B cell (primary cell): ENCODE results near the gene POLR1H. TPM values are rescaled to one million over a fixed set of nuclear protein-coding genes. Genes with fewer than 3 reads are reported as not detected.

Source experiments
- ATAC-seq: fragments of 200-7000 bp; cut with Tn5 transposase; one replicate; pipeline ENCODE4 v1.10.0; 2021; ENCODE audit warnings: low read depth, mild to moderate bottlenecking, moderate number of reproducible peaks, moderate library complexity
- CTCF ChIA-PET: fragments of 350-600 bp; sonication (Branson Sonifier 250); formaldehyde crosslinking; loops from one replicate; lab custom pipeline; 2021; ENCODE audit warnings: antibody characterized with exemption, inconsistent platforms; lab: Charles Lee
- POLR2A ChIA-PET: fragments of 350-600 bp; sonication (Branson Sonifier 250); formaldehyde crosslinking; loops from one replicate; lab custom pipeline; 2021; ENCODE audit warnings: antibody characterized with exemption; lab: Charles Lee
- DNase-seq: peaks from one replicate; pipeline ENCODE4 v3.0.0; 2013
- H2AFZ ChIP-seq: 2 replicates; pipeline ENCODE4 v1.6.1; 2012; ENCODE audit warnings: mild to moderate bottlenecking, low read depth, low read length; ENCODE audit not compliant: insufficient read depth, poor library complexity, severe bottlenecking
- H3K27ac ChIP-seq, 2 donors: 1 replicate in 1 of 2; 2 replicates in 1 of 2; pipeline ENCODE4 v1.5.1; 2012 to 2013; ENCODE audit warnings: low read length in 2 of 2, mild to moderate bottlenecking in 2 of 2, moderate library complexity in 1 of 2
- H3K27me3 ChIP-seq, 4 experiments: fragments of 200-600 bp in 1 of 4; sonication (generic) in 1 of 4; replicated peaks in 1 of 4; 1 replicate in 2 of 4; 2 replicates in 2 of 4; pipeline versions ENCODE4 v1.6.1 to v1.7.0; 2013 to 2016; ENCODE audit warnings: low read length in 3 of 4, mild to moderate bottlenecking in 2 of 4, mixed read lengths in 1 of 4, moderate library complexity in 1 of 4; ENCODE audit not compliant: insufficient read depth in 4 of 4, control insufficient read depth in 3 of 4; ENCODE audit errors: control extremely low read depth in 1 of 4
- H3K36me3 ChIP-seq, 2 experiments: replicated peaks in 1 of 2; 1 replicate in 1 of 2; 2 replicates in 1 of 2; pipeline versions ENCODE4 v1.6.1 to v1.7.1; 2013; ENCODE audit warnings: low read length in 1 of 2; ENCODE audit not compliant: insufficient read depth in 2 of 2, control insufficient read depth in 1 of 2; ENCODE audit errors: control extremely low read depth in 1 of 2, extremely low read depth in 1 of 2
- H3K4me1 ChIP-seq, 2 donors: fragments of 200-600 bp in 1 of 2; sonication (generic) in 1 of 2; 1 replicate in 1 of 2; 2 replicates in 1 of 2; pipeline versions ENCODE4 v1.5.1 to v1.6.1; 2013 to 2017; ENCODE audit warnings: low read length in 2 of 2; ENCODE audit not compliant: control insufficient read depth in 2 of 2, insufficient read depth in 2 of 2
- H3K4me2 ChIP-seq: replicated peaks from 2 replicates; pipeline ENCODE3; 2012; ENCODE audit warnings: mild to moderate bottlenecking, low read depth, low read length; ENCODE audit not compliant: poor library complexity, severe bottlenecking
- H3K4me3 ChIP-seq, 5 experiments: fragments of 200-600 bp in 1 of 5; sonication (generic) in 1 of 5; 1 replicate in 3 of 5; 2 replicates in 2 of 5; pipeline versions ENCODE4 v1.5.1 to v1.7.0; 2011 to 2016; ENCODE audit warnings: low read length in 4 of 5, mild to moderate bottlenecking in 4 of 5, low read depth in 2 of 5, control low read depth in 1 of 5, moderate library complexity in 1 of 5; ENCODE audit not compliant: insufficient read depth in 1 of 5; ENCODE audit errors: control extremely low read depth in 1 of 5, extremely low read depth in 1 of 5
- H3K79me2 ChIP-seq: fragments of 200-600 bp; sonication (generic); one replicate; pipeline ENCODE4 v1.6.0; 2016; ENCODE audit warnings: low read length; ENCODE audit not compliant: control insufficient read depth, insufficient read depth
- H3K9ac ChIP-seq: fragments of 200-600 bp; sonication (generic); 2 replicates; pipeline ENCODE4 v1.6.1; 2017; ENCODE audit warnings: mild to moderate bottlenecking, low read length, moderate library complexity
- H3K9me3 ChIP-seq, 3 donors: one replicate each; pipeline versions ENCODE4 v1.6.1 to v1.7.1; 2013; ENCODE audit warnings: low read length in 2 of 3; ENCODE audit not compliant: control insufficient read depth in 2 of 3, insufficient read depth in 1 of 3; ENCODE audit errors: control extremely low read depth in 1 of 3
- H4K20me1 ChIP-seq: 2 replicates; pipeline ENCODE4 v1.6.0; 2012; ENCODE audit warnings: mild to moderate bottlenecking, low read length; ENCODE audit not compliant: insufficient read depth, control insufficient read depth, poor library complexity, severe bottlenecking
- H3K27ac Mint-ChIP-seq: one replicate; pipeline ENCODE4 v1.8.0; 2021; ENCODE audit warnings: mixed read lengths
- H3K27me3 Mint-ChIP-seq: one replicate; pipeline ENCODE4 v1.8.0; 2021; ENCODE audit warnings: mixed read lengths
- H3K4me1 Mint-ChIP-seq: one replicate; pipeline ENCODE4 v1.8.0; 2021; ENCODE audit warnings: mixed read lengths
- H3K4me3 Mint-ChIP-seq: one replicate; pipeline ENCODE4 v1.8.0; 2021; ENCODE audit warnings: mixed read lengths
- H3K9me3 Mint-ChIP-seq: one replicate; pipeline ENCODE4 v1.8.0; 2022; ENCODE audit warnings: mixed read lengths; ENCODE audit not compliant: insufficient read depth
- EZH2 ChIP-seq: IDR thresholded peaks from 2 replicates; pipeline ENCODE4 v1.6.1; 2012; ENCODE audit warnings: borderline replicate concordance, low read depth, mild to moderate bottlenecking, moderate library complexity, low read length; ENCODE audit not compliant: insufficient read depth, poor library complexity, severe bottlenecking
- WGBS: methylation state at CpG from one replicate; pipeline ENCODE4 v1.1.5; 2013; ENCODE audit warnings: missing lambda C conversion rate; ENCODE audit not compliant: insufficient coverage; 5-methylcytosine and 5-hydroxymethylcytosine counted together
- intact Hi-C: fragments of 100-400 bp; cut with micrococcal nuclease; formaldehyde crosslinking; loops from one replicate; pipeline ENCODE4 v1.10.0; 2022
- polyA plus RNA-seq: library from polyadenylated mRNA; depleted of rRNA; stranded (reverse); fragments of >200 nt; gene quantifications from 2 replicates; pipeline ENCODE4 v1.2.3, GENCODE V29; 2012
- total RNA-seq, 2 donors: library from RNA; stranded (reverse); fragments of 120-200 nt in 1 of 2; gene quantifications; 1 replicate in 1 of 2; 2 replicates in 1 of 2; pipeline versions ENCODE4 v1.2.3 to v1.2.4, GENCODE V29; 2013 to 2022
- TF ChIP-seq, protein P1 (sequence below): fragments of 200-600 bp; IDR thresholded peaks from one replicate; pipeline ENCODE4 v1.8.0; 2022; ENCODE audit warnings: antibody characterized with exemption, mild to moderate bottlenecking

POLR1H gene
- total and polyA plus RNA-seq, 2 donors (not counting 1 experiment from before 2014, with no cell fraction given): 38.8 to 71.0 TPM

DNA sequence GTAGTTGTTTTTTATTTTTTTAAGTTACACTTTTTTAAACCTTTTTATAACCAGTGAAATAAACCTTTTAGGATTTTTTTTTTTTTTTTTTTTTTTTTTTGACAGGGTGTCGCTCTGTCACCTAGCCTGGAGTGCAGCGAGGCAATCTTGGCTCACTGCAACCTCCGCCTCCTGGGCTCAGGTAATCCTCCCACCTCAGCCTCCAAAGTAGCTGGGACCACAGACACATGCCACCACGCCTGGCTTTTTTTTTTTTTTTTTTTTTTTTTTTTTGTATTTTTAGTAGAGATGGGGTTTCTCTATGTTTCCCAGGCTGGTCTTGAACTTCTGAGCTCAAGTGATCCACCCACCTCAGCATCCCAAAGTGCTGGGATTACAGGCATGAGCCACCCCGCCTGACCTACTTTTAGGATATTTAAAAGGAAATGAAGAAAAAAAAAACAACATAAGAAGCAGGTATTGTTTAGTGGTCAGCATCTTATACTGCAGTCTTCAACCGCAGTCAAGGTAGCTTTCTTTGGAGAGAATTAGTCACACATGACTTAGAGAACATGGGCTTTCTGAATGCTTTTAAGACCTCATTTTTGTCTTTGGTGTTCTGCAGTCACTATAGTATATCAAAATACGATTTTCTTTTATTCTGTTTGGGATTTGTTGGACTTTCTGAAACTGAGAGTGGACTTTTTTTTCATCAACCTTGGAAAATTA, 1.6 kb downstream of the POLR1H start:
- no peak for ATAC-seq
- no CpG with 5 or more reads among the region's 7 CpGs for WGBS
- Mint-ChIP-seq H3K4me1 (peaks cover 53% of the 10 kb centered on the region), H3K9me3 (no peaks in the 10 kb centered on the region), H3K27ac (no peak overlapping the region), H3K4me3 (peak overlapping the region; percentile 100), H3K27me3 (no peaks in the 10 kb centered on the region)
- Histone ChIP-seq H3K4me1 (peaks cover 29 to 37% of the 10 kb centered on the region in 2 donors), H3K9me3 (no peaks in the 10 kb centered on the region), H2AFZ (no peak overlapping the region), H3K36me3 (peaks cover 4 to 20% of the 10 kb centered on the region in 2 experiments), H3K27me3 (no peaks in the 10 kb centered on the region), H3K4me3 (no peak overlapping the region), H3K27ac (peak overlapping the region in 1 of 2 donors; percentile 97), H3K4me2 (peak overlapping the region; percentile 85), H3K79me2 (peaks cover 49% of the 10 kb centered on the region), H4K20me1 (no peaks in the 10 kb centered on the region), H3K9ac (no peak overlapping the region)
- TF ChIP-seq, protein P1, sequence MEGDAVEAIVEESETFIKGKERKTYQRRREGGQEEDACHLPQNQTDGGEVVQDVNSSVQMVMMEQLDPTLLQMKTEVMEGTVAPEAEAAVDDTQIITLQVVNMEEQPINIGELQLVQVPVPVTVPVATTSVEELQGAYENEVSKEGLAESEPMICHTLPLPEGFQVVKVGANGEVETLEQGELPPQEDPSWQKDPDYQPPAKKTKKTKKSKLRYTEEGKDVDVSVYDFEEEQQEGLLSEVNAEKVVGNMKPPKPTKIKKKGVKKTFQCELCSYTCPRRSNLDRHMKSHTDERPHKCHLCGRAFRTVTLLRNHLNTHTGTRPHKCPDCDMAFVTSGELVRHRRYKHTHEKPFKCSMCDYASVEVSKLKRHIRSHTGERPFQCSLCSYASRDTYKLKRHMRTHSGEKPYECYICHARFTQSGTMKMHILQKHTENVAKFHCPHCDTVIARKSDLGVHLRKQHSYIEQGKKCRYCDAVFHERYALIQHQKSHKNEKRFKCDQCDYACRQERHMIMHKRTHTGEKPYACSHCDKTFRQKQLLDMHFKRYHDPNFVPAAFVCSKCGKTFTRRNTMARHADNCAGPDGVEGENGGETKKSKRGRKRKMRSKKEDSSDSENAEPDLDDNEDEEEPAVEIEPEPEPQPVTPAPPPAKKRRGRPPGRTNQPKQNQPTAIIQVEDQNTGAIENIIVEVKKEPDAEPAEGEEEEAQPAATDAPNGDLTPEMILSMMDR: no peak
- no peak for TF ChIP-seq EZH2
- no peak for DNase-seq
- intact Hi-C loops: loop anchor here (5.0 to 10.0 kb wide), 2 partner anchors 120 to 1912 kb away; partner anchors contain the start of genes DXO and HLA-A
- CTCF ChIA-PET: no interaction called here
- POLR2A ChIA-PET: no interaction called here

DNA sequence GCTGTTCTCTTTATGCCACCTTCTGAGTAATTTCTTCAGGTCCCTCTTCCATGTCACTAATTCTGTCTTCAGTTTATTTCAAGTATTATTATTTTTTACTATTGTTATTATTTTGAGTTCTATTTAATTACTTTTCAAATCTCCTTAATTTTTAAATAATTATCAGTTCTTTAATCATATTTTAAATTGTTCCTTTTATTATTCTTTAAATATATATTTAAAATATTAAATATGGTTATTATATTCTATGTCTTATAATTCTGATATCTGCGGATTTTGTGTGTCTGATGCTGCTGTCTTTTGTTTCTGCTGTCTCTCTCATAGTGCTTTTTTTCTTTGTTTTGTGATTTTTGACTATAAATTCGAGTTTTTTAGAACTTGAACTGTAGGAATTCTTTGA, 2.2 kb downstream of the POLR1H start:
- Histone ChIP-seq H3K36me3 (peaks cover 4 to 19% of the 10 kb centered on the region in 2 experiments), H4K20me1 (peaks cover under 1% of the 10 kb centered on the region), H3K9ac (no peak overlapping the region), H3K27me3 (no peaks in the 10 kb centered on the region), H2AFZ (no peak overlapping the region), H3K27ac (no peak overlapping the region), H3K4me1 (peaks cover 35 to 44% of the 10 kb centered on the region in 2 donors), H3K79me2 (peaks cover 55% of the 10 kb centered on the region), H3K4me3 (no peak overlapping the region), H3K9me3 (no peaks in the 10 kb centered on the region), H3K4me2 (no peak overlapping the region)
- ATAC-seq (no peak), DNase-seq (no peak)
- H3K27me3 Mint-ChIP-seq: no peaks in the 10 kb centered on the region
- CTCF ChIA-PET: no interaction called here
- intact Hi-C loops: loop anchor here (5.0 to 10.0 kb wide), 2 partner anchors 121 to 1911 kb away; partner anchors contain the start of genes DXO and HLA-A
- WGBS: 100% methylated on average over 1 of the region's 2 CpGs
- POLR2A ChIA-PET: no interaction called here
- no peaks in the 10 kb centered on the region for H3K9me3 Mint-ChIP-seq
- no peak for TF ChIP-seq EZH2
- TF ChIP-seq, protein P1: no peak
- H3K4me1 Mint-ChIP-seq: peaks cover 59% of the 10 kb centered on the region
- peak overlapping the region; percentile 48 for H3K4me3 Mint-ChIP-seq
- H3K27ac Mint-ChIP-seq: no peak overlapping the region
